ENCODE data around the gene D2HGDH. TPM values are rescaled to one million over a fixed set of nuclear protein-coding genes. Genes with fewer than 3 reads are reported as not detected.
A peak's percentile ranks its signal among the peaks of the same experiment; 100 is the strongest.

The D2HGDH gene
- total RNA-seq, 1 experiment from 2014 or later = 10.0 TPM

GRCh38 chr2:241770185-241770935 lies 35.9 kb downstream of the D2HGDH start:
- Histone ChIP-seq H3K4me1 (ENCODE audit: insufficient read depth, low read length) (no peaks in the 10 kb centered on the region), H3K4me2 (ENCODE audit: insufficient read depth, insufficient read length, low read length) (no peak overlapping the region), H3K27ac (ENCODE audit: insufficient read length, low read depth, low read length) (no peak overlapping the region), H3K23me2 (ENCODE audit: insufficient read length, low read depth, low read length, poor library complexity, severe bottlenecking) (peaks cover 3% of the 10 kb centered on the region), H2BK5ac (ENCODE audit: insufficient read length, low read length) (no peak overlapping the region), H3K9me3 (ENCODE audit: control insufficient read depth, low read depth, low read length) (no peaks in the 10 kb centered on the region), H3T11ph (ENCODE audit: low read length) (no peak overlapping the region), H2AK5ac (ENCODE audit: insufficient read length, low read length) (no peak overlapping the region), H3K79me2 (ENCODE audit: insufficient read depth, low read length) (no peaks in the 10 kb centered on the region), H2AFZ (ENCODE audit: low read length) (no peak overlapping the region), H2BK15ac (ENCODE audit: low read depth, low read length) (no peak overlapping the region), H4K20me1 (ENCODE audit: control insufficient read depth, insufficient read depth, insufficient read length) (no peaks in the 10 kb centered on the region), H3K9ac (ENCODE audit: extremely low read depth, insufficient read length, low read length) (no peak overlapping the region), H2BK20ac (ENCODE audit: low read depth, low read length, poor library complexity, severe bottlenecking) (no peak overlapping the region), H3K23ac (ENCODE audit: insufficient read length, low read depth, low read length) (no peak overlapping the region), H4K5ac (ENCODE audit: insufficient read length, low read depth, low read length) (no peak overlapping the region), H3K4ac (ENCODE audit: low read depth, low read length) (no peak overlapping the region), H2BK120ac (ENCODE audit: low read depth, low read length, poor library complexity, severe bottlenecking) (no peak overlapping the region), H4K91ac (ENCODE audit: insufficient read length, low read depth, low read length) (no peak overlapping the region), H2BK12ac (ENCODE audit: insufficient read length, low read depth, low read length) (no peak overlapping the region), H3K56ac (ENCODE audit: insufficient read length, low read depth, low read length) (no peak overlapping the region), H3K18ac (ENCODE audit: insufficient read length, low read depth, low read length) (no peak overlapping the region), H3K14ac (ENCODE audit: insufficient read depth, low read length) (no peak overlapping the region), H3K79me1 (ENCODE audit: insufficient read depth, low read depth, low read length, poor library complexity, severe bottlenecking) (no peaks in the 10 kb centered on the region), H4K8ac (replicated peaks; ENCODE audit: insufficient read length, low read depth, low read length) (no peak overlapping the region), H3K27me3 (ENCODE audit: insufficient read depth, low read length) (no peaks in the 10 kb centered on the region)
- Mint-ChIP-seq H3K36me3 (ENCODE audit: insufficient read depth in 1 of 3, low read depth in 3 of 3) (no peaks in the 10 kb centered on the region; a peak in 1 of 7 replicates), H3K27ac (peak overlapping the region in 1 of 3 experiments; percentile 94; a peak in 3 of 7 replicates), H3K27me3 (ENCODE audit: low read depth) (peaks cover 2% of the 10 kb centered on the region), H3K4me1 (peaks cover 16 to 29% of the 10 kb centered on the region in 2 experiments), H3K4me3 (no peak overlapping the region), H3K9me3 (no peaks in the 10 kb centered on the region)
- no peak for TF ChIP-seq CTCF (conservative IDR thresholded peaks at IDR 0.05)
- DNase-seq = peak; percentile 37
- no CpG with 5 or more reads among the region's 27 CpGs for WGBS (ENCODE audit: extremely low coverage, insufficient read length, low lambda C conversion rate)
